ENCODE measurements around the gene ADGRB3.
"Not testable (repeated sequence)": the region's sequence is repeated elsewhere in the genome, so short reads cannot be mapped to it uniquely, and the experiment has no call there.

Gene ADGRB3

GRCh38 chr6:69232911-69233448 is 597.9 kb downstream of the ADGRB3 start:
- peak; percentile 74 for DNase-seq (ENCODE audit: low spot score)

DNA sequence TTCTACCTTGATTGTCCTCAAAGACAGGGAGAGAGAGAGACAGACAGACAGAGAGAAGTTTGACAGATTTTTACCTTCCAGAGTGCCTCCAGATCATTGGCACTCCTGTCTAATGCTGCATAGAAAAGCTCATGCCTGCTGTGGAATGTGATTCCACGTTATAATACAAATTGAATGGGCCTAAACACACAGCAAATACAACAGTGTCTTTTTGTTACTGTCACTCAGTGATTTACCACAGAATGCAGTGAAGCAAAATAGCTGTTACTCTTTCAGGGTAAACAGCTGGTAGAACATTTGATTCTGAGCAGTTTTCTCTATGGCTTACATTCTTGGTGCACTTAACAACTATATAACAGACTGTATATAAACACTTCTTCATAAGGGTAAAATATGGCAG is 603.0 kb downstream of the ADGRB3 start:
- DNase-seq (ENCODE audit: low spot score): peak; percentile 17

DNA sequence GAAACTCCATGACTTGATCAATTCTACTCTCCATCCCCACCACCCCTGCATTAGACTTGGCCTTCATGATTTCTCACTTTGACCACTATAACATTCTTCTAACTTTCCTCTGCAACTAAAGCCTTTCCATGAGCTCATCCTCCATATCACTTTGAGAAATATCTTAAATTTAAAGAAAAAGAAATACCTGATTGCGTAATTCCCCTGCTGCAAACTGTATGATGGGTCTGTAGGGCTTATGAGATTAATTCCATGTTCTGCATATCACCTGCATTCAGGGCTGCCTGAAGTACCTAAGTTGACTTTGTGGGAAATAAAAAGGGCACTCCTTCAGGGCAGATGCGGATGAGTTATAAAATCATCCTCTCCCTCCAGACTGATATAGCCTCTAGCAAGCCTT is 611.9 kb downstream of the ADGRB3 start:
- no peak for DNase-seq (ENCODE audit: low spot score)

- peak; percentile 17 for DNase-seq (ENCODE audit: low spot score)
These were observed 625.9 kb downstream of the ADGRB3 start for GRCh38 chr6:69261010-69261409.

GRCh38 chr6:69263297-69263696 is 628.2 kb downstream of the ADGRB3 start:
- no peak for DNase-seq (ENCODE audit: low spot score)

DNA sequence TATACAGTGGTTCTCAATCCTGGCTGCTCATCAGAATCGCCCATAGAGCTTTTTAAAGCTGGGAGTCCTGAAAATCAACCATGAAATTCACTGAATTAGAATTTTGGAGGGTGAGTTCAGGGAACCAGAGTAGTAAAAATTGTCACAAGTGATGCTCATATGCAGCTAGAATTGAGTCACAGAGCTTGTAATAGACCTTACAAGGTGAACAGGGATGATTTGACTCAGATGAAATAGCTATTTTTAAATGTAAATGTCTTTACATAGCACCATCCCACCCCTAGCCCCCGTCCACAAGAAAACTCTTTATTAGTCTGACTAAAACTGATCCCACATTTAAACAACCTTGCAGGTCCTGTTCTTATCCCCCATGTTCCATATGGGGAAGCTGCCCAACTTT is 630.0 kb downstream of the ADGRB3 start:
- no peak for DNase-seq (ENCODE audit: low spot score)

GRCh38 chr6:69265706-69266105 is 630.6 kb downstream of the ADGRB3 start:
- DNase-seq (ENCODE audit: low spot score): no peak

DNA sequence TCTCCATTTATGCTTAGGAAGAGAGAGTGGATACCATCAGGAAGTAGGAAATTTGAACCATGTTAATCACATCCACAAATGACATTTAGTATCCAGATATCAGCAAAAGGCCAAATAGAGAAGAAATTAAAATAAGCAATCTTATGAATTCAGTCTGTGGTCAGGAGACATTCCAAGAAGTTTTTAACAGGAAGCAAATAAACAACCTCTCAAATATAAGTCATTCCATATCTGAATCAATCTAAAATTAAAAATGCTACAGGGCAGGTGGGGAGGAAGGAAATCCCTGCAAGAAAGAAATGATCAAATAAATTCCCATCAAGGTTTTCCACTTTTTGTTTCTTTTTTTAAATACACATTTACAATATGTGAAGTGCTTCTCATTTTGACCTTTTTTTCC is 641.1 kb downstream of the ADGRB3 start:
- no peak for DNase-seq (ENCODE audit: low spot score)

GRCh38 chr6:69279805-69280204 is 644.7 kb downstream of the ADGRB3 start:
- peak; percentile 30 for DNase-seq (ENCODE audit: low spot score)

DNA sequence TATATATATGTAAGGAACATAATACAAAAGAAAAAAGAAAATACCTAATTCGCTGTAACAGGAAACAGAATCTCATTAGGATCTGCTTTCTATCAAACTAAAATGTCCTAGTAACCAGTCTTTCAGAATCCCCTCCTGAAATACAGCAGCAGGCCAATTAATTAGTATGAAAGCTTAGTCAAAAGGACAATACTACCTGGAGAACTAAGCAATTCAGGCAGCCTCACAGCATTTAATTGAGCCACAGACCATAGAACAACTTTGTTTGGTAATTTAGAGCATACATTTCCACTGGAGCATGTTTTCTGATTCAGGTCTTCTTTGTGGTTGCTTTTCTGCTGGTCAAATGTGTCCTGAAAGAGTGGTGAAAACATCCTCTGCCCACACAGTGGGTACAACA is 645.8 kb downstream of the ADGRB3 start:
- DNase-seq (ENCODE audit: low spot score): no peak

- no peak for DNase-seq (ENCODE audit: low spot score)
These were observed 649.2 kb downstream of the ADGRB3 start for GRCh38 chr6:69284176-69284730.

DNA sequence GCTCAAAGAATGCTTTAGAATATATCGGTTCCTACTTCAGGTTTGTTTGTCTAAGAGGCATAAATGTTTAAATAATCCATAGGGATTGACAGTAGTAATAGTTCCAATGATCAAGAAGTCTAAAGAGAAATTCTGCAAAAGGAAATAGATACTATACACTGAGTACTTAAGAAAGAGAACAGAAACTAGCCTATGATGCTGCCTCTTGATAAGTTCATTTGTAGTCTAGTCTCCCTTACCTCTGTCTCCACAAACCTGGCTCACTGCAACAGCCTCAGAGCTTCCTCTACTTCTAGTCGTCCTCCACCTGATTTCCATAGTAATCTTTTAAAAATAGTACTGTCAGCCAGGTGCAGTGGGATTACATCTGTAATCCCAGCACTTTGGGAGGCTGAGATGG is 650.0 kb downstream of the ADGRB3 start:
- DNase-seq (ENCODE audit: low spot score): no peak

DNA sequence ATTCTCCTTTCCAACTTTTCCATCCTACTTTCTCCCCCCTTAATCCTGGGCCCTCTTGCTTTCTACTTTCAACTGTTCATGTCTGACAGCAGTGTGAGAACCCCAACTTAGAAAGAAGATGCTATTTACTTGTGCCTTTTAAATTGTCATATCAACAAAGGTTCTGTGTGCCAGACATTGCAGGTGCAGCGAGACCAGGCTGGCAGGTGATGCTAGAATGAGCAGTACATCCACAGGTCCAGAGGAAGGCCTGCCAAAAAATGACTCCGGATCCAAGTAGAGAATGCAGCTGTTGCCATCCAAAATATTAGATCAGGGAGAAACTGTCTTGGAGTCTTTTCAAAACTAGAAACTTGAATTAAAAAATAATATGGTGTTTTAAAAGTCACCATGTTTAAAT is 651.2 kb downstream of the ADGRB3 start:
- DNase-seq (ENCODE audit: low spot score): no peak

DNA sequence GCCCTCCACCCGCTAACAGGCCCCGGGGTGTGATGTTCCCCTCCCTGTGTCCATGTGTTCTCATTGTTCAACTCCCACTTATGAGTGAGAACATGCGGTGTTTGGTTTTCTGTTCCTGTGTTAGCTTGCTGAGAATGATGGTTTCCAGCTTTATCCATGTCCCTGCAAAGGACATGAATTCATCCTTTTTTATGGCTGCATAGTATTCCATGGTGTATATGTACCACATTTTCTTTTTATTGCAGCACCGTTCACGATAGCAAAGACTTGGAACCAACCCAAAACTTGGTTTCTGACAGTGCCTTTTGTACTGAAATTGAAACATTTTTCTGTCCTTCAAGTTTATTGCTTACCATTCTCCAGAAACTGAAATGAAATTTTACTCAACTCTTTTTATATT is 653.1 kb downstream of the ADGRB3 start:
- DNase-seq (ENCODE audit: low spot score): not testable (repeated sequence)

GRCh38 chr6:69289689-69290495 is 654.8 kb downstream of the ADGRB3 start:
- no peak for DNase-seq (ENCODE audit: low spot score)

DNA sequence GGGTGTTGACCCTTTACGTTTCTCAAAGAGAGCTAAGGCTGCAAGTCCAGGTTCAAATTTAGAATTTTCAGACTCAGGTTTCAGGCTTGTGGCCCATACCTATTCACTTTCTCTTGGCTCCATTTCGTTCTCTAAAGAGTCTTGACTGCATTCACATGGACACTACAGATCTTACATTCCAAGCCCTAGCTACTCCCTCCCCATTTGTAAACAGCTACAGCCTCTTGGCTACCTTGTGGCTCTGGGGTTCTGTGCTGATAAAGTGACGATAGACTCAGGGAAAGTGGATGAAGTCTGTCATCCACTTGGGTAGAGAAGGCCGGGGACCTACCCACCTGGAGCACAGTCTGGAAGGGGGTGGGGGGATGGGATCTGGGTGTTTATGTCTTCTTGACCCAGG is 658.4 kb downstream of the ADGRB3 start:
- no peak for DNase-seq (ENCODE audit: low spot score)

GRCh38 chr6:69294407-69294806 is 659.3 kb downstream of the ADGRB3 start:
- no peak for DNase-seq (ENCODE audit: low spot score)

DNA sequence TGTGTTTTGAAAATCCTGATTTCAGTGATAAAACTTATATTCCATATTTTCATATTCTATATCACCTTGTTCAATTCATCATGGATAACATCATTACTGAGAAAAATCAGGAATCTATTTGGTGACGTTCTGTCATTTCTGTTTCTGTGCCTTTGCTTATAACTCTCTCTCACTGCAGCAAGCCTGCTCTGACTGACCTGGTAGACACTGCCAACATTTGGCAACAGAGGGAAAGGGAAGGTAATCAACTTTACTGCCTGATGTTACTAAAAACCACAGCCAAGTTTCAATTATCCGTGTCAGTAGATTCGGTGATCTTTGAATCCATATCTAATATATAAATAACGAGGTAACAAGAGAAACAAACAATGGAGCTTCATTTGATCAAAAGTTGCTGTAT is 659.8 kb downstream of the ADGRB3 start:
- DNase-seq (ENCODE audit: low spot score): no peak

DNA sequence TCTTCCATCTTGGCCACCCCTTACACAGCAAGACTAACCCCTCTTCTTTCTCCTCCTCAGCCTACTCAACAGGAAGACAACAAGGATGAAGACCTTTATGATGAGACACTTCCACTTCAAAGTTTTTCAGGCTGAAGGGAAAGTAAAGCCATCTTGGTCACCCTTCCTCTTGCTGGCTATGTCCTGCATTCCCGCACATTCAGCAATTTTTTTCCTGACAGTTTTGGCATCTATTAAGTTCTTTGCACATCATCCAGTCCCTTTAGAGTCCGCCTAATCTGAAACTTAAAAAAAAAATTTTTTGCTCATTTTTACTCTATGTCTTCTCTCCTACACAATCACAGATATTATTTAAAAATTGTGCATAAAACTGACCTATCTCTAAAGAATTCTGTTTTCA is 668.3 kb downstream of the ADGRB3 start:
- DNase-seq (ENCODE audit: low spot score): no peak

GRCh38 chr6:69305456-69305855 is 670.4 kb downstream of the ADGRB3 start:
- DNase-seq (ENCODE audit: low spot score): no peak

DNA sequence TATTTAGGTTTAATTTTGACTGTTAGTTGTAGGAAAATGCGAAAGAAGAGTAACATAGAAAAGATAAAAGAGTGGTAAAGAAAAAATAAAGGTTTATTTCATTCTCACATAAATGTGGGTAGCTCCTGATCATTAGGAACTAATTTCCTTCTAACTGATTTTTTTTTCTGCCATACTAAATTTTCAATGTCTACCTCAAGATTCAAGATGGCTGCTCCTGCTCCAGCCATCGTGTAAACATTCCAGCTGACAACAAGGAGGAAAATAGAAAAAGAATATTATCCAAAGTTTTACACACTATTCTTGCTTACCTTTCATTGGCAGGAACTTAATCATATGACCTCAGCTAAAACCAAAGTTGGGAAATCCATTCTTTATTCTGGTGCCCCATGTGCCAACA is 673.5 kb downstream of the ADGRB3 start:
- no peak for DNase-seq (ENCODE audit: low spot score)

DNA sequence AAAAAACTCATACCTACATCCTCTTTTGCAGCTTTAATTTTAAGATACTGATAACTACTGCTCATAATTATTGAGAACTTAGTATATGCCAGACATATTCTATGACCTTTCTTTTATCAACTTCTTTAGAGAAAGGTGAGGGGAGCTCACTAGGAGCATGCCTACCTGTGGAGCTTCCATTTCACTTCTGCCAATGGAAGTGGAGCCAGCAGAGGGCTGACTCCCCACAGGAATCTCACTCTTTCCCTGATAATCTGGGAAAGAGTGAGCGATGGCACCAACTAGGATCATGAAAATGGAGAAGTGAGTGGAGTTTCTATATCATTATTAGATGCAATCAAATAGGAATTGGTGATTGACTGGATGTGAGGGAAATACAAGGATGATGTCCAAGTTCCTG is 676.8 kb downstream of the ADGRB3 start:
- DNase-seq (ENCODE audit: low spot score): no peak

GRCh38 chr6:69314001-69314400 is 678.9 kb downstream of the ADGRB3 start:
- DNase-seq (ENCODE audit: low spot score): no peak

GRCh38 chr6:69314531-69314930 is 679.4 kb downstream of the ADGRB3 start:
- no peak for DNase-seq (ENCODE audit: low spot score)

Data from pons (tissue), 1 donor.